ENCODE data around the gene TNIK.

TNIK gene

DNA sequence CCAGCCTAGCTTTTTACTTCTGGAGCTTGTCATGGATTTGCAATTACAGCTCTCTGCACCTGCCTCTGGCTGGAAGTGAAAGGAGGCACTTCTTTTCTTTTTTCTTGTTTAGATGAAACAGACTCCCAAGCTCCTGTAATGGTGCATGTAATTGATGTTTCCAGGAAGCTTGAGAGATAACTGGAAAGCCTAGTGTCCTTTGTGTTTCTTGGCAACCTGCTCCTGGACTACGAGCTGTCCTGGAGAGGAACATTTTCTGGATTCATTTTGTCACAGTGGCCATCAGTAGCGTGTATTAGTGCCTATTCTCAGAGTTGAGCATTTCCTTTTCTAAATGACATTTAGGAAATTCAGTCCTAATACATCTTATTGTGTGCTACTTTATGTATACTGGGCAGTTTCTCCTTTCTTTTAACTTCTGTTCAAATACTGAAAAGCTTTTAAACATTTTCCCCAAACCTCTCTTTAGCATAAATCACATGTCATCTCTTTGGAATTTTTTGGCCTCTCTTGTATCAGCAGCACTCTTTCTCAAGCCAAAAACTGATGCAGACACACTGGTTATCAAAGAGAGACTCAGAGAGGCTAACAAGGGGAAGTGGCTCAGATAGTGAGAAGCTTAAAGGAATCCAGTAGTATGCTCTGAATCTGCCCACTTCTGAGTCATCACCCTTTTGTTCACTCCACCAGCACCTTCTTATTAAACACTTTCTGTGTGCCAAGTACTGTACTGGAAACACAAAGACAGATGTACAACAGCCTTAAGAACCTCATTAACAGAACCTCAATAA, 371.0 kb downstream of the TNIK start:
- TF ChIP-seq TAF1 (IDR thresholded peaks at IDR 0.05; ENCODE audit: borderline replicate concordance, insufficient read depth, low read length) (no peak), SIN3A (IDR thresholded peaks at IDR 0.05; ENCODE audit: borderline replicate concordance, insufficient read depth, low read length) (no peak), FOXP2 (optimal IDR thresholded peaks at IDR 0.05; ENCODE audit: borderline replicate concordance, extremely low read depth, extremely low read length, insufficient read depth) (no peak), POLR2AphosphoS5 (IDR thresholded peaks at IDR 0.05; ENCODE audit: low read depth, low read length) (no peak)
- TF ChIP-seq, protein P1, sequence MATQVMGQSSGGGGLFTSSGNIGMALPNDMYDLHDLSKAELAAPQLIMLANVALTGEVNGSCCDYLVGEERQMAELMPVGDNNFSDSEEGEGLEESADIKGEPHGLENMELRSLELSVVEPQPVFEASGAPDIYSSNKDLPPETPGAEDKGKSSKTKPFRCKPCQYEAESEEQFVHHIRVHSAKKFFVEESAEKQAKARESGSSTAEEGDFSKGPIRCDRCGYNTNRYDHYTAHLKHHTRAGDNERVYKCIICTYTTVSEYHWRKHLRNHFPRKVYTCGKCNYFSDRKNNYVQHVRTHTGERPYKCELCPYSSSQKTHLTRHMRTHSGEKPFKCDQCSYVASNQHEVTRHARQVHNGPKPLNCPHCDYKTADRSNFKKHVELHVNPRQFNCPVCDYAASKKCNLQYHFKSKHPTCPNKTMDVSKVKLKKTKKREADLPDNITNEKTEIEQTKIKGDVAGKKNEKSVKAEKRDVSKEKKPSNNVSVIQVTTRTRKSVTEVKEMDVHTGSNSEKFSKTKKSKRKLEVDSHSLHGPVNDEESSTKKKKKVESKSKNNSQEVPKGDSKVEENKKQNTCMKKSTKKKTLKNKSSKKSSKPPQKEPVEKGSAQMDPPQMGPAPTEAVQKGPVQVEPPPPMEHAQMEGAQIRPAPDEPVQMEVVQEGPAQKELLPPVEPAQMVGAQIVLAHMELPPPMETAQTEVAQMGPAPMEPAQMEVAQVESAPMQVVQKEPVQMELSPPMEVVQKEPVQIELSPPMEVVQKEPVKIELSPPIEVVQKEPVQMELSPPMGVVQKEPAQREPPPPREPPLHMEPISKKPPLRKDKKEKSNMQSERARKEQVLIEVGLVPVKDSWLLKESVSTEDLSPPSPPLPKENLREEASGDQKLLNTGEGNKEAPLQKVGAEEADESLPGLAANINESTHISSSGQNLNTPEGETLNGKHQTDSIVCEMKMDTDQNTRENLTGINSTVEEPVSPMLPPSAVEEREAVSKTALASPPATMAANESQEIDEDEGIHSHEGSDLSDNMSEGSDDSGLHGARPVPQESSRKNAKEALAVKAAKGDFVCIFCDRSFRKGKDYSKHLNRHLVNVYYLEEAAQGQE (IDR thresholded peaks at IDR 0.05; ENCODE audit: insufficient read depth in 1 of 2, low read depth in 2 of 2, low read length in 2 of 2): no peak

DNA sequence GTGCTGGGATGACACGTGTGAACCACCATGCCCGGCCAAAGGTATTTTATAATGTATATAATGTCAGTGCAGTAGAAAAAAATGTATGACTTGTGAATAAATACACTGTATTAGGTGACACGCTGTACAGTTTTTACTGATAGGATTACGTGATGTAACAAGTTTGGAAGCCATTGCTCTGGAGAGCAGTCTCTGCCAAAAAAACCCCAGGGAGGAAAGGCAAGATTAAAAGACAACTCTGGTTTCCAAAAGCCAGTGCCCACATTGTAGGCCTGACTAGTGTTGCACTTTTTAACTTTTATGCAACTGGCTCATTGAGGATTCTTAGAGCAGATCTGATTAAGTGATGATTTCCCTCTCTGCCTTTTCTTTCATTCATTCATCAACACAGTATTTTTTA, 371.7 kb downstream of the TNIK start:
- TF ChIP-seq TAF1 (IDR thresholded peaks at IDR 0.05; ENCODE audit: borderline replicate concordance, insufficient read depth, low read length) (no peak), FOXP2 (optimal IDR thresholded peaks at IDR 0.05; ENCODE audit: borderline replicate concordance, extremely low read depth, extremely low read length, insufficient read depth) (no peak), POLR2AphosphoS5 (IDR thresholded peaks at IDR 0.05; ENCODE audit: low read depth, low read length) (no peak)

DNA sequence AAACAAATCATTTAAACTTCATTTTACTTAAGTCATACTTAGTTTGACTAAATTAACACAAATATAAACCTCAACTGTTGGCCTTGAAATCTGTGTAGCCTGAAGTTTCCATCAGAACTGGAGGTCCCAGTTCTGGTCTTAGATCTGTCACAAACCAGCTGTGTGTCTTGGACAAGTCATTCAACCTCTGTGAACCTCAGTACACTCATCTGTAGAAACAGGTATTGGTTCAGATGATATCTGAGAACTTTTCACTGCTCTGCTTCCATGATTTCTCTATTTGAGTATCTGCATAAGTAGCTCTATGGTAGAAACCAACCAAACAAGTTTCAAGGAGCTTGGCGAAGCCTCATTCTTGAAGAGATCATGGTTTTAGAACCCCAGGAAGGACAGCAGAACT, 373.3 kb downstream of the TNIK start:
- TF ChIP-seq FOXP2 (optimal IDR thresholded peaks at IDR 0.05; ENCODE audit: borderline replicate concordance, extremely low read depth, extremely low read length, insufficient read depth): no peak
- TF ChIP-seq SIN3A (IDR thresholded peaks at IDR 0.05; ENCODE audit: borderline replicate concordance, insufficient read depth, low read length): no peak

DNA sequence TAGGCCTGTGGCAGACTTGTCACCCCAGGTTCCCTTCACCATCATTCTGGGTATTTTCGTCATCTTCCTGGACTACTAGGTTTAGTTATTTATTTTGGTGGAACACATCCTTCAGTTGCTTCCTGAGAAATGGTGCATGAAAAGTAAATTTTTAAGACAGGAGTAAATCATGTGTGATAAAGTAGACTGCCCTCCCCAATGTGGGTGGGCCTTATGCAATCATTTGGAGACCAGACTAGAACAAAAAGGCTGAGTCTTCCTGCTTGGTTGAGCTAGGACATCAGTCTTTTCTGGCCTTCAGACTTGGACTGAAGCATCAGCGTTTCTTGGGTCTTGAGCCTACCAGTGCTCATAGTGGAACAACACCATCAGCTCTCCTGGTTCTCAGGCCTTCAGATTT, 382.9 kb downstream of the TNIK start:
- TF ChIP-seq, protein P1 (IDR thresholded peaks at IDR 0.05; ENCODE audit: insufficient read depth in 1 of 2, low read depth in 2 of 2, low read length in 2 of 2): no peak
- no peak for TF ChIP-seq SIN3A (IDR thresholded peaks at IDR 0.05; ENCODE audit: borderline replicate concordance, insufficient read depth, low read length)
- TF ChIP-seq POLR2AphosphoS5 (IDR thresholded peaks at IDR 0.05; ENCODE audit: low read depth, low read length): no peak
- TF ChIP-seq FOXP2 (optimal IDR thresholded peaks at IDR 0.05; ENCODE audit: borderline replicate concordance, extremely low read depth, extremely low read length, insufficient read depth): no peak
- no peak for TF ChIP-seq TAF1 (IDR thresholded peaks at IDR 0.05; ENCODE audit: borderline replicate concordance, insufficient read depth, low read length)

DNA sequence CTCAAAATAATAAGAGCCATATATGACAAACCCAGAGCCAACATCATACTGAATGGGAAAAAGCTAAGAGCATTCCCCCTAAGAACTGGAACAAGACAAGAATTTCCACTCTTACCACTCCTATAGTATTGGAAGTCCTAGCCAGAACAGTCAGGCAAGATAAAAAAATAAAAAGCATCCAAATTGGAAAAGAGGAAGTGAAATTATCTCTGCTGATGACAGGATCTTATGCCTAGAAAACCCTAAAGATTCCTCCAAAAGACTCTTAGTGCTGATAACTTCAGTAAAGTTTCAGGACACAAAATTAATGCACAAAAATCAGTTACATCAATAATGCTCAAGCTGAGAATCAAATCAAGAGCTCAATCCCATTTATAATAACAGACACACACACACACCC, 387.8 kb downstream of the TNIK start:
- no peak for TF ChIP-seq POLR2AphosphoS5 (IDR thresholded peaks at IDR 0.05; ENCODE audit: low read depth, low read length)
- TF ChIP-seq FOXP2 (optimal IDR thresholded peaks at IDR 0.05; ENCODE audit: borderline replicate concordance, extremely low read depth, extremely low read length, insufficient read depth): no peak
- TF ChIP-seq, protein P1 (IDR thresholded peaks at IDR 0.05; ENCODE audit: insufficient read depth in 1 of 2, low read depth in 2 of 2, low read length in 2 of 2): no peak
- TF ChIP-seq SIN3A (IDR thresholded peaks at IDR 0.05; ENCODE audit: borderline replicate concordance, insufficient read depth, low read length): no peak
- no peak for TF ChIP-seq TAF1 (IDR thresholded peaks at IDR 0.05; ENCODE audit: borderline replicate concordance, insufficient read depth, low read length)

DNA sequence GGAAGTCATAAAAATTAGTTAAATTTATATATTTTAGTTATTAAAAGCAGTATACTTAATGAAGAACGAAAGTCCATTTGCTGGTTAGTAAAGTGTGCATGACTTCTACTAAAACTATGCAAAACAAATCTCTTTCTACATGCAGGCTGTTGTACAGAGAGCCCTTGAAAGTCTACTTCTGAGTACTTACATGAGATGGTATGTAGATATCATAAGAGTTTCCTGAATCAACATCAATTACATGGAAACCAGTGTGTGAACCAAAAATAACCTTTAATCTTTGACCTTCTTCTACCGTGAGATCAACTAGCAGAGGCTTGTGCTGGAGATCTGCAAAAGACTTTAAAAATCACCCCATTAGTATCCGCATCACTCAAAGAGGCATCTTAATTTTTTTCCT, 391.5 kb downstream of the TNIK start:
- TF ChIP-seq POLR2AphosphoS5 (IDR thresholded peaks at IDR 0.05; ENCODE audit: low read depth, low read length): no peak
- TF ChIP-seq, protein P1 (IDR thresholded peaks at IDR 0.05; ENCODE audit: insufficient read depth in 1 of 2, low read depth in 2 of 2, low read length in 2 of 2): no peak
- no peak for TF ChIP-seq FOXP2 (optimal IDR thresholded peaks at IDR 0.05; ENCODE audit: borderline replicate concordance, extremely low read depth, extremely low read length, insufficient read depth)
- no peak for TF ChIP-seq SIN3A (IDR thresholded peaks at IDR 0.05; ENCODE audit: borderline replicate concordance, insufficient read depth, low read length)
- no peak for TF ChIP-seq TAF1 (IDR thresholded peaks at IDR 0.05; ENCODE audit: borderline replicate concordance, insufficient read depth, low read length)

All from PFSK-1 (cell line).